Measurements from ENCODE around the gene KRTAP1-4.
"Not testable (repeated sequence)": the region's sequence is repeated elsewhere in the genome, so short reads cannot be mapped to it uniquely, and the experiment has no call there.

KRTAP1-4 gene

DNA sequence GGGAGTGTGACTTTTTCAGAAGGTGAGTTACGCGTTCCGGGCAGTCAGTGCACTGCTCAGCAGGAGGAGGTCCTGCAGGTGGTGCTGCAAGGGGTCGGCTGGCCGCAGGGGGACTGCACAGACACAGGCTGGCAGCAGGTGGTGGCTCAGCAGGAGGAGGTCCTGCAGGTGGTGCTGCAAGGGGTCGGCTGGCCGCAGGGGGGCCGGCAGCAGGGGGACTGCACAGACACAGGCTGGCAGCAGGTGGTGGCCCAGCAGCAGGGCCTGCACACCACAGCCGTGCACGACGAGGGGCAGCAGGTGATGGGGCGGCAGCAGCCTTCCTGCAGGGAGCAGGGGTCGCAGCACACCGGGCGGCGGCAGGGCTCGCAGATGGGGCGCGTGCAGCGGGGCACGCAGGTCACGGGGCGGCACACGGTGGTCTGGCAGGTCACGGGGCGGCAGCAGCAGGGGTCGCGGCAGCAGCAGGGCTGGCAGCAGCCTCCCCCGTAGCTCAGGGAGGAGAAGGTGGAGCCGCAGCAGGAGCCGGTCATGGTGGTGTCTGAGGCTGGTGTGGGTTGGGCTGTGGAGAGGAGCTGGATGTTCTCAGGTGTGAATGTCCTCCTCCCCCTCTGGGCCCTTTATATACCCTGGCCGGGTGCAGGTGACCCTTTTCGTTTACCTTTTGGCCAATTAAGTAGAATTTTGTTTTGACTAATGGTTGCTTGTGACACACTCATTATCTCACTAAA, 16.9 kb upstream of the KRTAP1-4 start, which contains the start of gene KRTAP2-1:
Gene KRTAP2-1, minus strand, starts transcription at position 582 of the 731 bp plus-strand sequence. Its CDS starts 49 bp downstream, at position 533.
- DNase-seq, result not testable (repeated sequence)

- no peak for DNase-seq
These were observed 13.0 kb upstream of the KRTAP1-4 start for GRCh38 chr17:41042953-41043352.

- not testable (repeated sequence) for DNase-seq
These were observed 11.0 kb upstream of the KRTAP1-4 start, which contains the start of gene KRTAP1-1 for GRCh38 chr17:41040783-41041571. KRTAP1-1 (minus strand) TSS chr17:41041450; CDS start chr17:41041397, 53 bp downstream.

- no peak for DNase-seq
These were observed 7.9 kb upstream of the KRTAP1-4 start for GRCh38 chr17:41037853-41038350.

DNA sequence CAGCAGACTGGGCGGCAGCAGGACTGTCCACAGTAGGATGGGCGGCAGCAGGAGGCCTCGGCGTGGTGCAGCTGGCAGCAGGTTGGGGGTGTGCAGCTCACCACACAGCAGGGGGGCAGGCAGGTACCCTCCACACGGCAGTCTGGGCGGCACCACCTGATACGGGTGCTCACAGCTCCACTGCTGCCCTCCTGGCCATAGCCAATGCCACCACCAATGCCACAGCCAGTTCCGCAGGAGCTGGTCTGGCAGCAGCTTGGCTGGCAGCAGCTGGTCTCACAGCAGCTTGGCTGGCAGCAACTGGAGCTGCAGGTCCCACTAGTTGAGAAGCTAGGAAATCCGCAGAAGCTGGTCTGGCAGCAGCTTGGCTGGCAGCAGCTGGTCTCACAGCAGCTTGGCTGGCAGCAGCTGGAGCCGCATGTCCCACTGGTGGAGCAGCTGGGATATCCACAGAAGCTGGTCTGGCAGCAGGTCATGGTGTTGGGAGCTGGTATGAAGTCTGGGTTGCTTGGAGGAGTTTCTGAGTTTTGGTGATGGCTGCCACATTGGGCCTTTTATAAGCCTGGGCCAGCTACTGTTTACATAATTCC, 4.4 kb upstream of the KRTAP1-4 start, which contains the start of gene KRTAP1-3:
Gene KRTAP1-3, minus strand, starts transcription at position 529 of the 590 bp plus-strand sequence. Its CDS starts 53 bp downstream, at position 476.
- not testable (repeated sequence) for DNase-seq

GRCh38 chr17:41026715-41027471, 3.1 kb downstream of the KRTAP1-4 start, which contains the start of gene KRTAP1-5:
KRTAP1-5 (minus strand) TSS chr17:41027208; CDS start chr17:41027155, 53 bp downstream.
- no peak for DNase-seq

DNA sequence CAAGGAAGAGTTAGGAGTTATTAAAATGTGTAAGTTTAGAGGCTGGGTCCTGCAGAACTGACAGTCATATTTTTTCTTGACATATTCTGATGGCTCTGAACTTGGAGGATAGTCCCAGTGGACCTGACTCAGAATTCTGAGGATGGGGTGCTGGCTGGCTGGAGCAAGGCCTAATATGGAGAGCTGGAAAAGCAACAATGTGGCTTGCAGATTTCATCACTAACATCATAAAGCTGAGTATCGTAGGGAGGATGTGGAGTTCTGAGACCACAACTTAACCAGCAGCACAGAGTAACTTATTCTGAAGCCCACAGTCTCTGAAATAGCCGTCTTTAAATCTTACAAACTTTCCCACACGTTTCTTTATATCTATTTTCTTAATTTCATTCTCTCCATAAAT, 5.3 kb downstream of the KRTAP1-4 start:
- DNase-seq, result no peak

GRCh38 chr17:41020336-41020735, 9.7 kb downstream of the KRTAP1-4 start:
- no peak for DNase-seq

- no peak for DNase-seq
These were observed 10.6 kb downstream of the KRTAP1-4 start for GRCh38 chr17:41019415-41019814.

DNA sequence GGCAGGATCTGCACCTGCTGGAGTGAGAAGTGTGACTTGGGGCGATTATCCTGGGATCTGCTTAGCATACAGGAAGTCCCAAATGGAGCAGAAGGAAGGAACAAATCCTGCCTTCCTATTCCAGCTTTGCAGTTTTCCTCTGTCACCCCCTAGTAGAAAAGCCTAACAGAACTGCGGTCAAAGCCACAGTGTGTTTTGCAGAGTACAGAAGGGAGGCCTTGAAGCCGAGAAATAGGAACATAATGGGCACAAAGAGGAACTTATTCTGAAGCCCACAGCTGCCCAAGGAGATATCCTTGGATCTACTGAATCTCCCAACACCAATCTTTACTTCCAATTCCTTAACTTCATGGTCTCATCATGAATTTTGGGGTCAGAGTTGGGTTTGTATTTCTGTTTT, 11.5 kb downstream of the KRTAP1-4 start:
- DNase-seq, result no peak

GRCh38 chr17:41016578-41017215, 13.3 kb downstream of the KRTAP1-4 start:
- DNase-seq, result no peak

DNA sequence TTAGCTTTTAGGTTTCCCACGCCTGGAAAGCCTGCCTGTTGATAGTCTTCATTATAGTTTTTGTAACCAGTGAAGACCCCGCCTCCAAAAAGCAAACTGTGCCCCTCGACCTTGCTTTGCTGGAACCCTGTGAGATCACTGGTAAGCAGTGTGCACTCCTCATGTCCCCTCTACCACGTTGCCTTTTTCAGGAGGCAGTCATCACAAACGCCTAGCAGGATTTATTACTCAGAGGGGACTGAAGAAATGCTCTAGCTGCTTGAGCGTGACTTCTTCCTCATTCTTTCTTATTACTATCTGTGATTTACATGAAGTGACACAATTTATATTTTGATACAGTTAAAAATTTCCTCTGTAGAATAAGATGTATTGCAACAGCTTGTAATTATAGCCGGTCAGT, 14.5 kb downstream of the KRTAP1-4 start:
- DNase-seq, result no peak

DNA sequence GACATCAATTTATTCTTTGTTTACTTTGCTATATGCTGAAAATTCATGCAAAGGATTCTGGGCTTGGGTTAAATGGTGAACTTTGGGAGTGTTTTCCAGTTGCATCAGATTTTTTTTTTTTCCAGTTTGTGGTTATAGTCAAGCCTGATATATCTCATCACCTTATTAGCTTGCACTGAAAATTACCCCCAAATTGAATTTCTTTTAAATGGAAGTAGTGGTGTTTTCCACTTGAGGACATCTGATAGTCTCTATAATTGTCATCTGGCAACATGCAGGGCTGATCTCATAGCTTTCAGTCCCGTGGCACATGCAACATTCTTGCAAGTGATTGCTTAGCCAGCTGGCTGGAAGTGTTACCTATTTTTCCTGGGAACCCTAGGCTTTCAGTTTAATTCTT, 16.4 kb downstream of the KRTAP1-4 start:
- no peak for DNase-seq

DNA sequence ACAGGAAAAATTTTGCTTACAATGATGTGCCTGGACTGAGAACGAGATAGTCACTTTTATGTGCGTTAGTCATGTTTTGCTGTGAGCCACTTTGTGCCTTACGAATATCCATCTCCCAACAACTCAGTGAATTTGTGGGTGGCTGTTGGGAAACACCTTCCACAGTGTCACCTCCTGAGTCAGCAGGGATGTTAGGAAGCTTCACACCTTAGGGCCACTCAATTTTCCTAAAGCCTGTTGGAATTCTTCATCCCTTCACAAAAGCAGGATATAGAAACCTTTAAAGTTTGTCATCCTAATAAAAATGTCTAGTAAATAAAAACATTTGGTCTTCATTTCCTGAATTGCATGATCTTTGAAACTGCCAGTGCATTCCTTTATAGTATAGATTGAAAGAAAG, 16.8 kb downstream of the KRTAP1-4 start:
- DNase-seq, result no peak

DNA sequence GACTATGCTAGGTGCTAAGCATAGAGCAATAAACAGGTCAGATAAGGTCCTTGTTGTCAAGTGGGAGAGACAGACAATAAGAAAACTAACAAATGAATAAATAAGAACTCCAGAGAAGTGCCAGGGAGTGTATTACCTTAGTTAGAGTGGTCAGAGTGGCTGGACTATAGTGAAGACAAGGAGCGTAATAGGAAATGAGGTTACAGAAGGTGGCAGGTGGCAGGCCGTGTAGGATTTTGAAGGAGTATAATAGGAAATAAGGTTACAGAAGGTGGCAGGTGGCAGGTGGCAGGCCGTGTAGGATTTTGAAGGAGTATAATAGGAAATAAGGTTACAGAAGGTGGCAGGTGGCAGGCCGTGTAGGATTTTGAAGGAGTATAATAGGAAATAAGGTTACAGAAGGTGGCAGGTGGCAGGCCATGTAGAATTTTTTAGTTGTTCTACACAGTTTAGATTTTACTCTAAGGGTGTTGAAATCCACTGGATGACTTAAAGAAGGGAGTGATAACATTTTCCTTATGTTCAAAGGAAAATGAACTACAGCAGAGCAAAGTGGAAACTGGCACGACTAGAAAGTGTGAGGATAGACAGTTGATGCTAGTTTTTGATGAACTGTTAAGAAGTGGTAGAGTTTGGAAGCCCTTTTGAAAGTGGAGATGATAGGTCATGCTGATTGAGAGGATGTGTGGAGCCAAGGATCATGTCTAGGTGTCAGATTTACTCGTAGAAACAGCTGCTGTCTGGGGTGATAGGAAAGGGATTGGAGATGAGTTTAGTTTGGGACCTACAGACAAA, 17.5 kb downstream of the KRTAP1-4 start:
- no peak for DNase-seq

DNA sequence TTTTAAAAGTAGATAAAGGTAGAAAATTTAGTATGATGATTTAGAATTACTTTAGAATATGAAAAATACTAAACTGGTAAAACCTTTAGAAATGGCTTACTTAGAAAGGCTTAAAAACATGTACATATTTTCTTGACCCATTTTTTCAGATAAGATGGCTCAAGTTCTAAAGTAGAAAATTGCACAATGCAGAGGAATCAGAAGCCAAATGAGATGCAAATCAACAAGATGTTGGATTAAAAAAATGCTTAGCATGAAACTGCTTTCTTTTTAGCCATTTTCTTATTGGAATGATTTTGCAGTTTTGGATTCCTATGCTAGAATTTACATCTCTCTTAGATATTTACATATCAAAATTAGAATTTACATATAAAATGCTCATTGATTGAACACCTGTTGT, 19.6 kb downstream of the KRTAP1-4 start:
- DNase-seq, result peak; percentile 38

GRCh38 chr17:41009936-41010335, 20.1 kb downstream of the KRTAP1-4 start:
- no peak for DNase-seq

- peak; percentile 93 for DNase-seq
These were observed 20.7 kb downstream of the KRTAP1-4 start for GRCh38 chr17:41009301-41009760.

- no peak for DNase-seq
These were observed 21.2 kb downstream of the KRTAP1-4 start, which contains the start of gene KRTAP3-1 for GRCh38 chr17:41008811-41009210. KRTAP3-1 (minus strand) TSS chr17:41009128; CDS start chr17:41009074, 54 bp downstream.

DNA sequence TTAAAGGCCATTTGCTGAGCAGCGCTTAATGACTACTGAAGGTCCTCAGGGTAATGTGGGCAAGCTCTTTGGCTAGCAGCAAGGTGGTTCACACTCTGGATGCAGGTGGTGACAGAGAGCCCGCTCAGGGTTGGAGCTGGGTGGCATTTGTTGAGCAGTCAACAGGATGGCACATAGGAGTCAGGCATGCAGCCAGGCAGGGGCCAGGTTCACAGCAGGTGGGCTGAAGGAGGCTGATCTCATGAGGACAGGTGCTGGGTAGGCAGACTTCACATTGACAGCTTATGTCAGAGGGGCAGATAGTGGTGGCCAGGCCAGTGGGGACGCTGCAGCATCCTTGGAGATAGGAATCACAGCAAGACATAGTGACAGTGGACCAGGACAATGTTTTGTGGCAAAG, 25.6 kb downstream of the KRTAP1-4 start:
- no peak for DNase-seq

DNA sequence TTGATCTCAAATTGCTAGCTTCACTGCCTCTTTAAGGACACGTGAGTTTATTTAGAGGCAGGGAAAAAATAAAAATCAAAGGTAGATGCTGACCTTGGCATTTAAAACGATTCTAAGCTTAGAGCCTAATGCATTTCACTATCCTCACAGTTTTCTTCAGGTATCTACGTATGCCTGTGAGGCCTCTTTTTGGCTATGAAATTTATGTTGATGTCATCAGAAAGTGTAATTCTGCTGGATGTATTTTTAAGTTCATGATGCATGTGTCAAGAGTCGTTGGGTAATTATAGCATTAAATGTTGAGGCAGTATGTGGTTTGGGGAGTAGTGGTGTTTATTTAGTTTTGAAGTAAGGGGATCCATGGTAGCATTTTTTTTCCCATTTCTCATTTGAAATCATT, 26.1 kb downstream of the KRTAP1-4 start:
- no peak for DNase-seq

Data from NCI-H1048 (cell line).